GM23248 (cell line): ENCODE data around the gene ASZ1.

ENCODE experiments used
- EZH2 ChIP-seq: fragments of 200-600 bp; sonication (generic); IDR thresholded peaks from 2 replicates; pipeline ENCODE4 v1.6.1; 2018; ENCODE audit warnings: antibody characterized with exemption, mild to moderate bottlenecking; ENCODE audit not compliant: insufficient read depth, poor library complexity, severe bottlenecking
- EZH2phosphoT487 ChIP-seq: fragments of 200-600 bp; sonication (generic); IDR thresholded peaks from 2 replicates; pipeline ENCODE4 v1.6.1; 2018; ENCODE audit warnings: antibody characterized with exemption, moderate library complexity, mild to moderate bottlenecking, low read depth; ENCODE audit not compliant: insufficient read depth

GRCh38 chr7:117347962-117348672, 79.2 kb downstream of the ASZ1 start:
- TF ChIP-seq EZH2 (no peak), EZH2phosphoT487 (no peak)
